ENCODE results near the gene LRP4. TPM values are rescaled to one million over a fixed set of nuclear protein-coding genes. Genes with fewer than 3 reads are reported as not detected.

Gene LRP4, protein sequence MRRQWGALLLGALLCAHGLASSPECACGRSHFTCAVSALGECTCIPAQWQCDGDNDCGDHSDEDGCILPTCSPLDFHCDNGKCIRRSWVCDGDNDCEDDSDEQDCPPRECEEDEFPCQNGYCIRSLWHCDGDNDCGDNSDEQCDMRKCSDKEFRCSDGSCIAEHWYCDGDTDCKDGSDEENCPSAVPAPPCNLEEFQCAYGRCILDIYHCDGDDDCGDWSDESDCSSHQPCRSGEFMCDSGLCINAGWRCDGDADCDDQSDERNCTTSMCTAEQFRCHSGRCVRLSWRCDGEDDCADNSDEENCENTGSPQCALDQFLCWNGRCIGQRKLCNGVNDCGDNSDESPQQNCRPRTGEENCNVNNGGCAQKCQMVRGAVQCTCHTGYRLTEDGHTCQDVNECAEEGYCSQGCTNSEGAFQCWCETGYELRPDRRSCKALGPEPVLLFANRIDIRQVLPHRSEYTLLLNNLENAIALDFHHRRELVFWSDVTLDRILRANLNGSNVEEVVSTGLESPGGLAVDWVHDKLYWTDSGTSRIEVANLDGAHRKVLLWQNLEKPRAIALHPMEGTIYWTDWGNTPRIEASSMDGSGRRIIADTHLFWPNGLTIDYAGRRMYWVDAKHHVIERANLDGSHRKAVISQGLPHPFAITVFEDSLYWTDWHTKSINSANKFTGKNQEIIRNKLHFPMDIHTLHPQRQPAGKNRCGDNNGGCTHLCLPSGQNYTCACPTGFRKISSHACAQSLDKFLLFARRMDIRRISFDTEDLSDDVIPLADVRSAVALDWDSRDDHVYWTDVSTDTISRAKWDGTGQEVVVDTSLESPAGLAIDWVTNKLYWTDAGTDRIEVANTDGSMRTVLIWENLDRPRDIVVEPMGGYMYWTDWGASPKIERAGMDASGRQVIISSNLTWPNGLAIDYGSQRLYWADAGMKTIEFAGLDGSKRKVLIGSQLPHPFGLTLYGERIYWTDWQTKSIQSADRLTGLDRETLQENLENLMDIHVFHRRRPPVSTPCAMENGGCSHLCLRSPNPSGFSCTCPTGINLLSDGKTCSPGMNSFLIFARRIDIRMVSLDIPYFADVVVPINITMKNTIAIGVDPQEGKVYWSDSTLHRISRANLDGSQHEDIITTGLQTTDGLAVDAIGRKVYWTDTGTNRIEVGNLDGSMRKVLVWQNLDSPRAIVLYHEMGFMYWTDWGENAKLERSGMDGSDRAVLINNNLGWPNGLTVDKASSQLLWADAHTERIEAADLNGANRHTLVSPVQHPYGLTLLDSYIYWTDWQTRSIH (N-terminal part only)
- total RNA-seq = 10 to 100 TPM; 14.9 to 29.1 (median 20.0) TPM
- 10 to 100 TPM in 1 of 2 donors, 1 to 10 TPM in 1; 9.1 to 16.3 TPM for polyA plus RNA-seq
- long read RNA-seq, donor 1, full-length matches to known transcripts = 2 of 15 reads
- long read RNA-seq, donor 1, partial matches to known transcripts = 9 of 15 reads
- long read RNA-seq, donor 1, other reads (novel, unspliced or antisense) = 4 of 15 reads
- long read RNA-seq, donor 2, partial matches to known transcripts = 2 of 6 reads
- long read RNA-seq, donor 2, other reads (novel, unspliced or antisense) = 4 of 6 reads
- long read RNA-seq, donor 3, partial matches to known transcripts = 6 of 13 reads
- long read RNA-seq, donor 3, other reads (novel, unspliced or antisense) = 7 of 13 reads

DNA sequence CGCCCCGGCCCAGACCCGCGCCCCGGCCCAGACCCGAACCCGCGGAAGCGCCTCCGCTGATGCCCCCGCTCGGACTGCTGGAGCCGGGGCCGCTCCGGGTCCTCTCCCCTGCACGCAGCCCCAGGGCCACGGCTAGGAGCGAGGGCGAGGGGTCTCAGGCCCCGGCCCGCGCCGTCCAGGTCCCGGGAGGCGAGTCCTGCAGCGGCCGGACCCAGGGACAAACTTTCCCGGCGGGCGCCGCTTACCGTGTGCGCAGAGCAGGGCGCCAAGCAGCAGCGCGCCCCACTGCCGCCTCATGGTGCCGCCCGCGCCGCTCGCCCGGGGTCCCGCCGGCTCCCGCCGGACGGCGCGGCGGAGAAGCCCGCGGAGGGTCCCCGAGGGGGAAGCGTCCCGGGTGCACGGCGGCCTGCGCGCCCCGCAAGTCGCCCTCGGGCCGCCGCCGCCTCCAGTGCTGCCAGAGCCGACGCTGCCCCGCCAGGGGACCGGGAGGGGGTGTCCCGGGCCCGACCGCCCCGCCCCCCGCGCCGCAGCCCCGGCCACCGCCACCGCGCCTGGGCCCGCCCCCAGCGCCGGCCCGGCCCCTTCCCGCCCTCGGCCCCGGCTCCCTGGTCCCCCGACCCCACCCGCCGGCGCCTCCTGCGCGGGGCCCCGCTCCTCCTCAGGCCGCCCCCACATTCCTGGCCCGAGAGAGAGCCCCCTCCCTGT, at the start of gene LRP4:
LRP4 (minus strand) TSS at position 468 of the 705 bp plus-strand sequence; CDS start at position 297, 171 bp downstream.
- ATAC-seq (peak in 3 of 4 donors; percentile 26 to 54 (median 51)), DNase-seq (peak; percentile 66 to 79 (median 68))
- 0 to 2% (median 1%) methylated on average over 6 to 97 of the region's 97 CpGs for WGBS, 4 donors
- peak within 1 kb of the TSS; percentile 51 to 93 (median 88) for H3K27ac ChIP-seq
- H3K4me3 ChIP-seq = peak within 1 kb of the TSS; percentile 62 to 94 (median 70)
- TF ChIP-seq POLR2A (IDR thresholded peaks at IDR 0.05) = peak in 1 of 2 donors; percentile 22
- TF ChIP-seq, protein P1, sequence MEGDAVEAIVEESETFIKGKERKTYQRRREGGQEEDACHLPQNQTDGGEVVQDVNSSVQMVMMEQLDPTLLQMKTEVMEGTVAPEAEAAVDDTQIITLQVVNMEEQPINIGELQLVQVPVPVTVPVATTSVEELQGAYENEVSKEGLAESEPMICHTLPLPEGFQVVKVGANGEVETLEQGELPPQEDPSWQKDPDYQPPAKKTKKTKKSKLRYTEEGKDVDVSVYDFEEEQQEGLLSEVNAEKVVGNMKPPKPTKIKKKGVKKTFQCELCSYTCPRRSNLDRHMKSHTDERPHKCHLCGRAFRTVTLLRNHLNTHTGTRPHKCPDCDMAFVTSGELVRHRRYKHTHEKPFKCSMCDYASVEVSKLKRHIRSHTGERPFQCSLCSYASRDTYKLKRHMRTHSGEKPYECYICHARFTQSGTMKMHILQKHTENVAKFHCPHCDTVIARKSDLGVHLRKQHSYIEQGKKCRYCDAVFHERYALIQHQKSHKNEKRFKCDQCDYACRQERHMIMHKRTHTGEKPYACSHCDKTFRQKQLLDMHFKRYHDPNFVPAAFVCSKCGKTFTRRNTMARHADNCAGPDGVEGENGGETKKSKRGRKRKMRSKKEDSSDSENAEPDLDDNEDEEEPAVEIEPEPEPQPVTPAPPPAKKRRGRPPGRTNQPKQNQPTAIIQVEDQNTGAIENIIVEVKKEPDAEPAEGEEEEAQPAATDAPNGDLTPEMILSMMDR (IDR thresholded peaks at IDR 0.05) = peak in 1 of 12 donors; percentile 27
- no peaks in the 10 kb centered on the region for H3K9me3 ChIP-seq
- no peaks in the 10 kb centered on the region for H3K36me3 ChIP-seq
- peaks cover 0 to 65% (median 41%) of the 10 kb centered on the region in 12 donors for H3K4me1 ChIP-seq
- peaks cover 0 to 50% (median 0%) of the 10 kb centered on the region in 9 donors for H3K27me3 ChIP-seq
- intact Hi-C loops (cut with DNase I) = loop anchor here in 2 of 10 donors (5.0 to 10.0 kb wide), 2 partner anchors 87 to 224 kb away; no protein-coding TSS in a partner anchor

DNA sequence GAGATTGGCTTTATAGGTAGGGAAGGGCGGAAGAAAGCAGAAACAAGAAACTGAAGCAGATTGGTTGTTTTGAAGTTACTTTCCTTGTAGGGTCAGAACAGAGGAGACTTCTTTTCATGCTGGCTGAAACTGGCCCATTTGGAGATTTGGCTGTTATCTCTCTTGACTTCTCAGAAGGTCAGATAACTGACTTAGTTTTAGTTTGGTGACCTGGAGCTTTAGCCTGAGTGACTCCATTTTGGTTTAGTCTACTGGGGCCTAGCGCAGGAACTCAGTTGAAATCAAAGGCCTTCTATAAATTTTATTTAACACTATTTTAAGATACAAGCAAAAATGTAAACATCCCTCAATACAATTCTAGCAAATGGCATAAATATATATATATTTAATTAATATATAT, 49.6 kb upstream of the LRP4 start:
- TF ChIP-seq, protein P1 (IDR thresholded peaks at IDR 0.05) = no peak
- no peak for TF ChIP-seq POLR2A (IDR thresholded peaks at IDR 0.05)
- 96 to 99% (median 98%) methylated on average over 2 of the region's 2 CpGs for WGBS, 4 donors
- Histone ChIP-seq H3K9me3 (no peaks in the 10 kb centered on the region), H3K4me3 (no peak overlapping the region), H3K4me1 (peaks cover 0 to 4% (median 0%) of the 10 kb centered on the region in 12 donors), H3K36me3 (no peaks in the 10 kb centered on the region), H3K27ac (no peak overlapping the region), H3K27me3 (no peaks in the 10 kb centered on the region)
- ATAC-seq = no peak
- intact Hi-C loops (cut with DNase I) = no loop called here
- DNase-seq = no peak

DNA sequence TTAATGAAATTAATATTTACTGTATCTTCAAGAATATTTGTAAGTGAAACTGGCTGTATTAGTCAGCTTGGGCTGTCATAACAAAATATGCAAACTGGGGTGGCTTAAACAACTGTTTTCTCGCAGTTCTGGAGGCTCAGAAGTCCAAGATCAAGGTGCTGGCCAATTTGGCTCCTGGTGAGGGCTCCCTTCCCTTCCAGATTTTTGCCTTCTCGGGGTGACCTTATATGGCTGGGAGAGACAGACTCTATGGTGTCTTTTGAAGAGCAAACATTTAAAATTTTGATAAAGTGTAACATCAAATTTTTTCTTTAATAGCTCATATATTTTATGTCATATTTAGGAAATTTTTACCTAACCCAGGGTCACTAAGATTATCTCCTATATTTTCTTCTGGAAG, 48.4 kb upstream of the LRP4 start:
- Histone ChIP-seq H3K27ac (no peak overlapping the region), H3K4me3 (no peak overlapping the region), H3K27me3 (no peaks in the 10 kb centered on the region), H3K4me1 (no peaks in the 10 kb centered on the region), H3K9me3 (no peaks in the 10 kb centered on the region), H3K36me3 (no peaks in the 10 kb centered on the region)
- intact Hi-C loops (cut with DNase I) = no loop called here
- 81 to 91% (median 86%) methylated on average over 2 of the region's 2 CpGs for WGBS, 4 donors
- TF ChIP-seq, protein P1 (IDR thresholded peaks at IDR 0.05) = no peak
- no peak for TF ChIP-seq POLR2A (IDR thresholded peaks at IDR 0.05)
- ATAC-seq (no peak), DNase-seq (no peak)
